Naive thymus-derived CD8-positive, alpha-beta T cell (primary cell): Measurements from ENCODE around the gene ERO1B. TPM values are rescaled to one million over a fixed set of nuclear protein-coding genes. Genes with fewer than 3 reads are reported as not detected.
"Not testable (repeated sequence)": the region's sequence is repeated elsewhere in the genome, so short reads cannot be mapped to it uniquely, and the experiment has no call there.

Experiments
- ATAC-seq, 2 donors: fragments of 150-1000 bp; cut with Tn5 transposase in 1 of 2; sonication (Bioruptor Pico), chemical (Tn5 transposase) in 1 of 2; 1 replicate in 1 of 2; 2 replicates in 1 of 2; pipeline ENCODE4 v1.10.0; 2021; ENCODE audit warnings: mild to moderate bottlenecking in 2 of 2, moderate library complexity in 2 of 2
- POLR2A ChIA-PET: fragments of 350-600 bp; sonication (Branson Sonifier 250); formaldehyde crosslinking; loops from one replicate; lab custom pipeline; 2021; ENCODE audit warnings: antibody characterized with exemption; lab: Charles Lee
- DNase-seq, 10 donors: peaks; one replicate each; pipeline versions ENCODE4 v3.0.0 to v3.0.0-alpha.2; 2020 to 2022
- H3K27ac Mint-ChIP-seq, 10 donors: one replicate each; pipeline ENCODE4 v1.8.0; 2020 to 2022; ENCODE audit warnings: mild to moderate bottlenecking in 10 of 10, mixed read lengths in 10 of 10, moderate library complexity in 4 of 10, inconsistent platforms in 1 of 10
- H3K27me3 Mint-ChIP-seq, 5 donors: one replicate each; pipeline ENCODE4 v1.8.0; 2021 to 2022; ENCODE audit warnings: mixed read lengths in 5 of 5
- H3K36me3 Mint-ChIP-seq, 3 donors: one replicate each; pipeline ENCODE4 v1.8.0; 2020 to 2022; ENCODE audit warnings: mixed read lengths in 3 of 3, mild to moderate bottlenecking in 2 of 3, inconsistent platforms in 1 of 3
- H3K4me1 Mint-ChIP-seq, 4 donors: one replicate each; pipeline ENCODE4 v1.8.0; 2021 to 2022; ENCODE audit warnings: mixed read lengths in 4 of 4
- H3K4me3 Mint-ChIP-seq, 10 donors: one replicate each; pipeline ENCODE4 v1.8.0; 2020 to 2022; ENCODE audit warnings: mild to moderate bottlenecking in 10 of 10, mixed read lengths in 10 of 10, moderate library complexity in 6 of 10, inconsistent platforms in 1 of 10
- H3K9me3 Mint-ChIP-seq, 9 donors: one replicate each; pipeline ENCODE4 v1.8.0; 2020 to 2022; ENCODE audit warnings: mixed read lengths in 9 of 9, mild to moderate bottlenecking in 3 of 9, inconsistent platforms in 1 of 9, moderate library complexity in 1 of 9
- polyA plus RNA-seq, 3 donors: library from polyadenylated mRNA; unstranded; fragments of 300-500 nt; fragmentation: Illumina TruSeq; gene quantifications; one replicate each; pipeline ENCODE4 v1.2.3, GENCODE V29; 2021
- total RNA-seq, 8 experiments: library from RNA in 2 of 8; stranded (reverse) in 2 of 8; gene quantifications; one replicate each; pipeline ENCODE4 v1.2.3 and lab custom pipeline; 2021 to 2026

The ERO1B gene
- total and polyA plus RNA-seq, 5 experiments from 2014 or later: 1.9 to 25.3 (median 3.2) TPM

DNA sequence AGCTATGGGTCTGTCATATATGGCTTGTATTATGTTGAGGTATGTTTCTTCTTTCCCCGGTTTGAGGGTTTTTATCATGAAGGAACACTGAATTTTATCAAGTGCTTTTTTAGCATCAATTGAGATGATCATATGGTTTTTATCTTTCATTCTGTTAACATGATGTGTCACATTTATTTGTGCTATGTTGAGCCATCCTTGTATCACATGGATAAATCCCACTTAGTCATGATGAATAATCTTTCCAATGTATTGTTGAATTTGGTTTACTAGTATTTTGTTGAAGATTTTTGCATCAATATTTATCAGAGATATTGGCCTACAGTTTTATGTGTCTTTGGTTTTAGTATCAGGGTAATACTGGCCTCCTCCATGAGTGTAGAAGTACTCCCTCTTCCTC is 77.7 kb downstream of the ERO1B start:
- no peak for ATAC-seq
- DNase-seq: no peak
- Mint-ChIP-seq H3K9me3 (peaks cover 21 to 61% (median 46%) of the 10 kb centered on the region in 9 donors), H3K4me1 (no peaks in the 10 kb centered on the region), H3K27me3 (no peaks in the 10 kb centered on the region), H3K27ac (no peak overlapping the region), H3K36me3 (peaks cover 60 to 94% (median 78%) of the 10 kb centered on the region in 3 donors), H3K4me3 (no peak overlapping the region)
- POLR2A ChIA-PET: no interaction called here

- no peaks in the 10 kb centered on the region for H3K27me3 Mint-ChIP-seq
- POLR2A ChIA-PET: no interaction called here
- no peaks in the 10 kb centered on the region for H3K4me1 Mint-ChIP-seq
- no peak overlapping the region for H3K27ac Mint-ChIP-seq
- no peak for ATAC-seq
- H3K4me3 Mint-ChIP-seq: no peak overlapping the region
- H3K36me3 Mint-ChIP-seq: peaks cover 77 to 97% (median 80%) of the 10 kb centered on the region in 3 donors
- no peak for DNase-seq
- peaks cover 28 to 82% (median 59%) of the 10 kb centered on the region in 9 donors for H3K9me3 Mint-ChIP-seq
Measured at GRCh38 chr1:236201786-236202185, 80.0 kb downstream of the ERO1B start.

GRCh38 chr1:236200925-236201324 is 80.8 kb downstream of the ERO1B start:
- ATAC-seq (no peak), DNase-seq (no peak)
- H3K27ac Mint-ChIP-seq: no peak overlapping the region
- peaks cover 76 to 93% (median 77%) of the 10 kb centered on the region in 3 donors for H3K36me3 Mint-ChIP-seq
- no peaks in the 10 kb centered on the region for H3K4me1 Mint-ChIP-seq
- peaks cover 29 to 87% (median 62%) of the 10 kb centered on the region in 9 donors for H3K9me3 Mint-ChIP-seq
- POLR2A ChIA-PET: no interaction called here
- H3K4me3 Mint-ChIP-seq: no peak overlapping the region
- no peaks in the 10 kb centered on the region for H3K27me3 Mint-ChIP-seq

DNA sequence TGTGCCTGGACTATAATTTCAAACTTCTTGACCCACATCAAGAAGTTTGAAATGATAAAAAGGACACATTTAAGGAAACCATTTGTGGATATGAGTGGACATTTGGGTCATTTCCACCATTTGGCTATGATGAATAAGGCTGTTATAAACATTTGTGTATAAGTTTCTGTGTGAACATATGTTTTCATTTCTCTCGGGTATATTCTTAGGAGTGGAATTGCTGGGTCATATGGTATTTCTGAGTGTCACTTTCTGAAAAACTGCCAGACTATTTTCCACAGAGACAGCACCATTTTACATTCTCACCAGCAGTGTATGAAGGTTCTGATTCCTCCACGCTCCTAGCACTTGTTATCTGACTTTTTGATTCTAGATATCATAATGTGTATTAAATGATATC is 88.6 kb downstream of the ERO1B start:
- DNase-seq: no peak
- ATAC-seq: no peak
- Mint-ChIP-seq H3K4me3 (no peak overlapping the region), H3K9me3 (peaks cover 18 to 85% (median 65%) of the 10 kb centered on the region in 9 donors), H3K36me3 (peaks cover 69 to 92% (median 90%) of the 10 kb centered on the region in 3 donors), H3K27ac (no peak overlapping the region), H3K27me3 (no peaks in the 10 kb centered on the region), H3K4me1 (peaks cover 0 to 3% (median 0%) of the 10 kb centered on the region in 4 donors)
- POLR2A ChIA-PET: no interaction called here

DNA sequence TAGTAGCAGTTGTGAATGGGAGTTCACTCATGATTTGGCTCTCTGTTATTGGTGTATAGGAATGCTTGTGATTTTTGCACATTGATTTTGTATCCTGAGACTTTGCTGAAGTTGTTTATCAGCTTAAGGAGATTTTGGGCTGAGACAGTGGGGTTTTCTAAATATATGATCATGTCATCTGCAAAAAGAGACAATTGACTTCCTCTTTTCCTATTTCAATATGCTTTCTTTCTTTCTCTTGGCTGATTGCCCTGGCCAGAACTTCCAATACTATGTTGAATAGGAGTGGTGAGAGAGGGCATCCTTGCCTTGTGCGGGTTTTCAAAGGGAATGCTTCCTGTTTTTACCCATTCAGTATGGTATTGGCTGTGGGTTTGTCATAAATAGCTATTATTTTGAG is 93.7 kb downstream of the ERO1B start:
- peaks cover 36 to 81% (median 79%) of the 10 kb centered on the region in 3 donors for H3K36me3 Mint-ChIP-seq
- ATAC-seq, DNase-seq, H3K27me3 Mint-ChIP-seq, H3K27ac Mint-ChIP-seq, H3K4me3 Mint-ChIP-seq, POLR2A ChIA-PET, H3K4me1 Mint-ChIP-seq: not testable (repeated sequence)
- peaks cover 11 to 55% (median 28%) of the 10 kb centered on the region in 9 donors for H3K9me3 Mint-ChIP-seq

DNA sequence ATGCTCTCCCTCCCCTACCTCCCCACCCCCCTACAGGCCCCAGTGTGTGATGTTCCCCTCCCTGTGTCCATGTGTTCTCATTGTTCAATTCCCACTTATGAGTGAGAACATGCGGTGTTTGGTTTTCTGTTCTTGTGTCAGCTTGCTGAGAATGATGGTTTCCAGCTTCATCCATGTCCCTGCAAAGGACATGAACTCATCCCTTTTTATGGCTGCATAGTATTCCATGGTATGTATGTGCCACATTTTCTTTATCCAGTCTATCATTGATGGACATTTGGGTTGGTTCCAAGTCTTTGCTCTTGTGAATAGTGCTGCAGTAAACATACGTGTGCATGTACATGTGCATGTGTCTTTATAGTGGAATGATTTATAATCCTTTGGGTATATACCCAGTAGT is 95.3 kb downstream of the ERO1B start:
- DNase-seq, H3K27ac Mint-ChIP-seq, H3K27me3 Mint-ChIP-seq, H3K4me3 Mint-ChIP-seq, H3K4me1 Mint-ChIP-seq, ATAC-seq, POLR2A ChIA-PET: not testable (repeated sequence)
- peaks cover 11 to 51% (median 28%) of the 10 kb centered on the region in 9 donors for H3K9me3 Mint-ChIP-seq
- H3K36me3 Mint-ChIP-seq: peaks cover 34 to 73% (median 70%) of the 10 kb centered on the region in 3 donors

GRCh38 chr1:236185687-236186086 is 96.1 kb downstream of the ERO1B start:
- H3K9me3 Mint-ChIP-seq: peaks cover 10 to 44% (median 23%) of the 10 kb centered on the region in 9 donors

GRCh38 chr1:236181059-236181458 is 100.7 kb downstream of the ERO1B start:
- DNase-seq (no peak), ATAC-seq (no peak)
- peaks cover 0 to 2% (median 0%) of the 10 kb centered on the region in 9 donors for H3K9me3 Mint-ChIP-seq
- POLR2A ChIA-PET: no interaction called here
- H3K27ac Mint-ChIP-seq: no peak overlapping the region
- peaks cover 0 to 7% (median 4%) of the 10 kb centered on the region in 4 donors for H3K4me1 Mint-ChIP-seq
- no peak overlapping the region for H3K4me3 Mint-ChIP-seq
- H3K36me3 Mint-ChIP-seq: peaks cover 0 to 39% (median 27%) of the 10 kb centered on the region in 3 donors
- H3K27me3 Mint-ChIP-seq: no peaks in the 10 kb centered on the region

More at GRCh38 chr1:236185687-236186086, 96.1 kb downstream of the ERO1B start:
- H3K4me3 Mint-ChIP-seq: no peak overlapping the region
- H3K36me3 Mint-ChIP-seq: peaks cover 26 to 69% (median 68%) of the 10 kb centered on the region in 3 donors
- POLR2A ChIA-PET: interaction anchor here (0.6 kb wide), 1 partner anchor 10 kb away, joined by 4 read pairs; no protein-coding TSS in a partner anchor
- ATAC-seq (no peak), DNase-seq (peak in 1 of 10 donors; percentile 5)
- no peaks in the 10 kb centered on the region for H3K27me3 Mint-ChIP-seq
- H3K27ac Mint-ChIP-seq: peak overlapping the region in 1 of 10 donors; percentile 9
- peaks cover 3 to 7% (median 4%) of the 10 kb centered on the region in 4 donors for H3K4me1 Mint-ChIP-seq

DNA sequence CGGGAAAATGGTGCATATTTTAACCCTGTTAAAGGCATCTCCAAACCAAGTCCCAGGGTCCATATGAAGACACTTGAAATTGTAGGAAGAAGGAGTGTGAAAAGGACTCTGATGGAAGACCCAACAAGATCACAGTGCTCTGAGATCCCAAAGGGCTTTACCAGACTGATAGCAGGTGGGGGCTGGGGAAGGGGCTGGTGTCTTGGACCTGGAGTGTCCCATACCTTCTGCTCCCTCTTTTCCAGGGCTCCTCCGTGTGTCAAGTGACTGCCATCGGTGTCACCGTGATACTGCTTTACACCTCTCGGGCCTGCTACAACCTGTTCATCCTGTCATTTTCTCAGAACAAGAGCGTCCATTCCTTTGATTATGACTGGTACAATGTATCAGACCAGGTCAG is 102.1 kb downstream of the ERO1B start:
- Mint-ChIP-seq H3K4me1 (peaks cover 0 to 1% (median 0%) of the 10 kb centered on the region in 4 donors), H3K4me3 (no peak overlapping the region), H3K27ac (no peak overlapping the region), H3K9me3 (no peaks in the 10 kb centered on the region), H3K27me3 (no peaks in the 10 kb centered on the region), H3K36me3 (peaks cover 0 to 31% (median 17%) of the 10 kb centered on the region in 3 donors)
- ATAC-seq: no peak
- no peak for DNase-seq
- POLR2A ChIA-PET: no interaction called here

DNA sequence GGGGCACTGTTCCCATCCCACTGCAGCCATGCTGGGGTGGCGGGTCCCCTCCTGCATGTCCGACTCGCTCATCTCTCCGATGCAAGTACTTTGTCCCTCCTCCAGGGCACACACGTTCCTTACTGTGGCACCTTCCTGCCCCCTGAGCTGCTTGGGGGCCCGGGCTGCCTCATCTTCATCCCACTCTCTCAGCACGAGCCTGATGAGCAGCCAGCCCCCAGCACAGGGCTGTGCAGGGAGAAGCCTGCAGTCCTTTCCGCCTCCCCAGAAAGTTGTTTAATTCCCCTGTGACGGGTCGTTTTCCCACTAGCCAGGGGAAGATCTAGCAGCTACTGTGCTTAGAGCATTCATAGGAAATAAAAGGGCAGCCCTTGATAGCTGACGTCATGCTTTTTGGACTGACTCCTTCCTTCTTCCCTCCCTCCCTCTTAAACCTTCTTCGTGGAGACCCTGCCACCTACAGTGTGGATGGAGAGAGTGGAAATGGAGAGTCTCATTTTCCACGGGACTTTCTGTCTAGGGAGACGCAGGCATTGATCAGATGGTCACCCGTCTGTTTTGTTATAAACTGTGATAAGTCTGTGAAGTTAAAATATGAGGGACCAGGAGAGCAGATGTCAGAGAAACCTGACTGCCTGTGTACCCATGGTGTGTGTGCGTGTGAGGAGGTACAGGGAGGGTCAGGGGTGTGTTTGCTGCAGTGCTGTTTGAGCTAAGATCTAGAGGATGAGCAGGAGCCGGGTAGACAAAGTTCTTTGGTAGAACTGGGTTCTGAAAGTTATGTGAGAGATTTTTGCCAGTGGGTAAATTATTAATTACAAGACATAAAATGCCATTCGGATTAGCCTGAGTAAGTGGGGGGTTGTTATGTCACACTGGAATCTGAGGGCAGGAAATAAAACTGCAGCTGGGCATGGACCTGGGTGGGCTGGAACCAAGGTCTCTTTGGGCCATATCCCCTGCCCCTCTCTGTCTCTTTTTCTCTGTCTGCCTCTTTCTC is 105.1 kb downstream of the ERO1B start:
- H3K27ac Mint-ChIP-seq: peak overlapping the region in 1 of 10 donors; percentile 10
- no peak overlapping the region for H3K4me3 Mint-ChIP-seq
- POLR2A ChIA-PET: no interaction called here
- ATAC-seq: no peak
- H3K27me3 Mint-ChIP-seq: no peaks in the 10 kb centered on the region
- DNase-seq: no peak
- peaks cover 0 to 1% (median 0%) of the 10 kb centered on the region in 4 donors for H3K4me1 Mint-ChIP-seq
- peaks cover 0 to 29% (median 8%) of the 10 kb centered on the region in 3 donors for H3K36me3 Mint-ChIP-seq
- no peaks in the 10 kb centered on the region for H3K9me3 Mint-ChIP-seq

GRCh38 chr1:236175642-236176336 is 106.0 kb downstream of the ERO1B start:
- ATAC-seq (no peak), DNase-seq (no peak)
- Mint-ChIP-seq H3K27ac (peak overlapping the region in 3 of 10 donors; percentile 0 to 66 (median 28)), H3K27me3 (no peaks in the 10 kb centered on the region), H3K36me3 (peaks cover 0 to 30% (median 4%) of the 10 kb centered on the region in 3 donors), H3K9me3 (no peaks in the 10 kb centered on the region), H3K4me3 (no peak overlapping the region), H3K4me1 (peaks cover 0 to 2% (median 0%) of the 10 kb centered on the region in 4 donors)
- POLR2A ChIA-PET: no interaction called here

DNA sequence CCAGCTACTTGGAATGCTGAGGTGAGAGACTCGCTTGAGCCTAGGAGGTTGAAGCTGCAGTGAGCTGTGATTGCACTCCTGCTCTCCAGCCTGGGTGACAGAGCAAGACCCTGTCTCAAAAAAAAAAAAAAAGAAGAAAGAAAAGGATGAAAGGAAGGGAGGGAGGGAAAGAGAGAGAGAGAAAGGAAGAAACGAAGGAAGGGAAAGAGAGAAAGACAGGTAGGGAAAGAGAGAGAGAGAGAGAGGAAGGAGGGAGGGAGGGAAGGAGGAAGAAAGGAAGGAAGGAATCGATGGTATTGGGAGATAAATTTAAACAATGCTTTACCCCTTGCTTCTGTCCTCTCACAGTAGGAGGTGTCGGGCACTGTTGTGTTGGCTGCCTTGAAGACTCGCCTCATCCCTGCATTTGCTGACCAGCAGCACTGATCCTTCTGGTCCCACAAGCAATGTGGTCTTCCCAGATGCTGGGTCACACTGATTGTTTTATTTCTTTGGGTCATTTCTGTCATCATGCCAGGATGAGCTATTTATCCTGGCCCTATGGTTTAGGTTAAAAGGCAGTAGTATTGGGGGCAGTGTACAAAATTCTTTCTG is 108.5 kb downstream of the ERO1B start:
- DNase-seq (no peak), ATAC-seq (no peak)
- Mint-ChIP-seq H3K36me3 (peaks cover 0 to 24% (median 0%) of the 10 kb centered on the region in 3 donors), H3K27me3 (no peaks in the 10 kb centered on the region), H3K27ac (peak overlapping the region in 1 of 10 donors; percentile 53), H3K4me3 (no peak overlapping the region), H3K4me1 (peaks cover 0 to 2% (median under 1%) of the 10 kb centered on the region in 4 donors), H3K9me3 (no peaks in the 10 kb centered on the region)
- POLR2A ChIA-PET: no interaction called here
